ENCODE results near the gene RBBP6. TPM values are rescaled to one million over a fixed set of nuclear protein-coding genes. Genes with fewer than 3 reads are reported as not detected.

RBBP6 gene
- total and polyA plus RNA-seq, 2 experiments from 2014 or later, result 40.2 to 88.9 TPM

DNA sequence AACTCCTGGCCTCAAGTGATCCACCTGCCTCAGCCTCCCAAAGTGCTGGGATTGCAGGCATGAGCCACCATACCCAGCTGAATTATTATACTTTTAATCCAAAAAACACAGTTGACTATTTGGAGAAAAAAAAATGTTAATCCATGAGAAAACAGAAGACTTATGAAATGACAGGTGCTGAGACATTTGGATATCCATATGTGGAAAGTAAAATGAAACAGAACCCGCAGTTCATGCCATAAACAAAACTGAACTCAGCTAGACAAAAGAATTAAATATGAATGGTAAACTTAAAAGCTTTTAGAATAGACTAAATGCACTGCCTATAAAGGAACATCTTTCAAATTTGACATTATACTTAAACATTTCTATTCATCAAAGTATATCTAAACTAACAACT is 8.2 kb upstream of the RBBP6 start:
- ATAC-seq (no peak), DNase-seq (ENCODE audit: low spot score) (no peak)
- H3K27me3 ChIP-seq (ENCODE audit: insufficient read depth), result no peaks in the 10 kb centered on the region
- H4K20me1 ChIP-seq (replicated peaks; ENCODE audit: insufficient read depth), result no peaks in the 10 kb centered on the region
- no peaks in the 10 kb centered on the region for H3K9me3 Mint-ChIP-seq
- no peaks in the 10 kb centered on the region for H3F3A ChIP-seq (replicated peaks; ENCODE audit: low read depth)
- H3K27me3 Mint-ChIP-seq (ENCODE audit: insufficient read depth, low read depth, poor library complexity), result peaks cover 5% of the 10 kb centered on the region
- no peak overlapping the region for H3K27ac ChIP-seq (ENCODE audit: low read depth)
- H3K79me2 ChIP-seq (replicated peaks; ENCODE audit: insufficient read depth), result no peaks in the 10 kb centered on the region
- H3K36me3 Mint-ChIP-seq (ENCODE audit: low read depth), result no peaks in the 10 kb centered on the region
- no peaks in the 10 kb centered on the region for H3K9me2 ChIP-seq (ENCODE audit: insufficient read depth)
- no peak overlapping the region for H3K4me3 ChIP-seq
- no peak overlapping the region for H2AFZ ChIP-seq
- no peaks in the 10 kb centered on the region for H3K4me1 ChIP-seq (ENCODE audit: insufficient read depth)
- TF ChIP-seq EZH2phosphoT487 (IDR thresholded peaks at IDR 0.05; ENCODE audit: unreplicated experiment), result no peak
- TF ChIP-seq ZNF114 (CRISPR knock-in tag; IDR thresholded peaks at IDR 0.05), result no peak
- no peak for TF ChIP-seq CREB1 (CRISPR knock-in tag; IDR thresholded peaks at IDR 0.05; ENCODE audit: low read depth)
- TF ChIP-seq STAT1 (IDR thresholded peaks at IDR 0.05; ENCODE audit: unreplicated experiment), result no peak
- TF ChIP-seq, protein P1, sequence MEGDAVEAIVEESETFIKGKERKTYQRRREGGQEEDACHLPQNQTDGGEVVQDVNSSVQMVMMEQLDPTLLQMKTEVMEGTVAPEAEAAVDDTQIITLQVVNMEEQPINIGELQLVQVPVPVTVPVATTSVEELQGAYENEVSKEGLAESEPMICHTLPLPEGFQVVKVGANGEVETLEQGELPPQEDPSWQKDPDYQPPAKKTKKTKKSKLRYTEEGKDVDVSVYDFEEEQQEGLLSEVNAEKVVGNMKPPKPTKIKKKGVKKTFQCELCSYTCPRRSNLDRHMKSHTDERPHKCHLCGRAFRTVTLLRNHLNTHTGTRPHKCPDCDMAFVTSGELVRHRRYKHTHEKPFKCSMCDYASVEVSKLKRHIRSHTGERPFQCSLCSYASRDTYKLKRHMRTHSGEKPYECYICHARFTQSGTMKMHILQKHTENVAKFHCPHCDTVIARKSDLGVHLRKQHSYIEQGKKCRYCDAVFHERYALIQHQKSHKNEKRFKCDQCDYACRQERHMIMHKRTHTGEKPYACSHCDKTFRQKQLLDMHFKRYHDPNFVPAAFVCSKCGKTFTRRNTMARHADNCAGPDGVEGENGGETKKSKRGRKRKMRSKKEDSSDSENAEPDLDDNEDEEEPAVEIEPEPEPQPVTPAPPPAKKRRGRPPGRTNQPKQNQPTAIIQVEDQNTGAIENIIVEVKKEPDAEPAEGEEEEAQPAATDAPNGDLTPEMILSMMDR (conservative IDR thresholded peaks at IDR 0.05; ENCODE audit: low read depth in 2 of 2), result no peak
- TF ChIP-seq ZNF331 (CRISPR knock-in tag; IDR thresholded peaks at IDR 0.05; ENCODE audit: low read depth), result no peak
- no peak for TF ChIP-seq NANOG (IDR thresholded peaks at IDR 0.05; ENCODE audit: borderline replicate concordance)
- TF ChIP-seq, protein P2, sequence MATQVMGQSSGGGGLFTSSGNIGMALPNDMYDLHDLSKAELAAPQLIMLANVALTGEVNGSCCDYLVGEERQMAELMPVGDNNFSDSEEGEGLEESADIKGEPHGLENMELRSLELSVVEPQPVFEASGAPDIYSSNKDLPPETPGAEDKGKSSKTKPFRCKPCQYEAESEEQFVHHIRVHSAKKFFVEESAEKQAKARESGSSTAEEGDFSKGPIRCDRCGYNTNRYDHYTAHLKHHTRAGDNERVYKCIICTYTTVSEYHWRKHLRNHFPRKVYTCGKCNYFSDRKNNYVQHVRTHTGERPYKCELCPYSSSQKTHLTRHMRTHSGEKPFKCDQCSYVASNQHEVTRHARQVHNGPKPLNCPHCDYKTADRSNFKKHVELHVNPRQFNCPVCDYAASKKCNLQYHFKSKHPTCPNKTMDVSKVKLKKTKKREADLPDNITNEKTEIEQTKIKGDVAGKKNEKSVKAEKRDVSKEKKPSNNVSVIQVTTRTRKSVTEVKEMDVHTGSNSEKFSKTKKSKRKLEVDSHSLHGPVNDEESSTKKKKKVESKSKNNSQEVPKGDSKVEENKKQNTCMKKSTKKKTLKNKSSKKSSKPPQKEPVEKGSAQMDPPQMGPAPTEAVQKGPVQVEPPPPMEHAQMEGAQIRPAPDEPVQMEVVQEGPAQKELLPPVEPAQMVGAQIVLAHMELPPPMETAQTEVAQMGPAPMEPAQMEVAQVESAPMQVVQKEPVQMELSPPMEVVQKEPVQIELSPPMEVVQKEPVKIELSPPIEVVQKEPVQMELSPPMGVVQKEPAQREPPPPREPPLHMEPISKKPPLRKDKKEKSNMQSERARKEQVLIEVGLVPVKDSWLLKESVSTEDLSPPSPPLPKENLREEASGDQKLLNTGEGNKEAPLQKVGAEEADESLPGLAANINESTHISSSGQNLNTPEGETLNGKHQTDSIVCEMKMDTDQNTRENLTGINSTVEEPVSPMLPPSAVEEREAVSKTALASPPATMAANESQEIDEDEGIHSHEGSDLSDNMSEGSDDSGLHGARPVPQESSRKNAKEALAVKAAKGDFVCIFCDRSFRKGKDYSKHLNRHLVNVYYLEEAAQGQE (IDR thresholded peaks at IDR 0.05; ENCODE audit: unreplicated experiment), result no peak
- TF ChIP-seq JUNB (IDR thresholded peaks at IDR 0.05; ENCODE audit: unreplicated experiment), result no peak
- TF ChIP-seq, protein P3, sequence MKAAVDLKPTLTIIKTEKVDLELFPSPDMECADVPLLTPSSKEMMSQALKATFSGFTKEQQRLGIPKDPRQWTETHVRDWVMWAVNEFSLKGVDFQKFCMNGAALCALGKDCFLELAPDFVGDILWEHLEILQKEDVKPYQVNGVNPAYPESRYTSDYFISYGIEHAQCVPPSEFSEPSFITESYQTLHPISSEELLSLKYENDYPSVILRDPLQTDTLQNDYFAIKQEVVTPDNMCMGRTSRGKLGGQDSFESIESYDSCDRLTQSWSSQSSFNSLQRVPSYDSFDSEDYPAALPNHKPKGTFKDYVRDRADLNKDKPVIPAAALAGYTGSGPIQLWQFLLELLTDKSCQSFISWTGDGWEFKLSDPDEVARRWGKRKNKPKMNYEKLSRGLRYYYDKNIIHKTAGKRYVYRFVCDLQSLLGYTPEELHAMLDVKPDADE (IDR thresholded peaks at IDR 0.05), result no peak
- TF ChIP-seq, protein P4, sequence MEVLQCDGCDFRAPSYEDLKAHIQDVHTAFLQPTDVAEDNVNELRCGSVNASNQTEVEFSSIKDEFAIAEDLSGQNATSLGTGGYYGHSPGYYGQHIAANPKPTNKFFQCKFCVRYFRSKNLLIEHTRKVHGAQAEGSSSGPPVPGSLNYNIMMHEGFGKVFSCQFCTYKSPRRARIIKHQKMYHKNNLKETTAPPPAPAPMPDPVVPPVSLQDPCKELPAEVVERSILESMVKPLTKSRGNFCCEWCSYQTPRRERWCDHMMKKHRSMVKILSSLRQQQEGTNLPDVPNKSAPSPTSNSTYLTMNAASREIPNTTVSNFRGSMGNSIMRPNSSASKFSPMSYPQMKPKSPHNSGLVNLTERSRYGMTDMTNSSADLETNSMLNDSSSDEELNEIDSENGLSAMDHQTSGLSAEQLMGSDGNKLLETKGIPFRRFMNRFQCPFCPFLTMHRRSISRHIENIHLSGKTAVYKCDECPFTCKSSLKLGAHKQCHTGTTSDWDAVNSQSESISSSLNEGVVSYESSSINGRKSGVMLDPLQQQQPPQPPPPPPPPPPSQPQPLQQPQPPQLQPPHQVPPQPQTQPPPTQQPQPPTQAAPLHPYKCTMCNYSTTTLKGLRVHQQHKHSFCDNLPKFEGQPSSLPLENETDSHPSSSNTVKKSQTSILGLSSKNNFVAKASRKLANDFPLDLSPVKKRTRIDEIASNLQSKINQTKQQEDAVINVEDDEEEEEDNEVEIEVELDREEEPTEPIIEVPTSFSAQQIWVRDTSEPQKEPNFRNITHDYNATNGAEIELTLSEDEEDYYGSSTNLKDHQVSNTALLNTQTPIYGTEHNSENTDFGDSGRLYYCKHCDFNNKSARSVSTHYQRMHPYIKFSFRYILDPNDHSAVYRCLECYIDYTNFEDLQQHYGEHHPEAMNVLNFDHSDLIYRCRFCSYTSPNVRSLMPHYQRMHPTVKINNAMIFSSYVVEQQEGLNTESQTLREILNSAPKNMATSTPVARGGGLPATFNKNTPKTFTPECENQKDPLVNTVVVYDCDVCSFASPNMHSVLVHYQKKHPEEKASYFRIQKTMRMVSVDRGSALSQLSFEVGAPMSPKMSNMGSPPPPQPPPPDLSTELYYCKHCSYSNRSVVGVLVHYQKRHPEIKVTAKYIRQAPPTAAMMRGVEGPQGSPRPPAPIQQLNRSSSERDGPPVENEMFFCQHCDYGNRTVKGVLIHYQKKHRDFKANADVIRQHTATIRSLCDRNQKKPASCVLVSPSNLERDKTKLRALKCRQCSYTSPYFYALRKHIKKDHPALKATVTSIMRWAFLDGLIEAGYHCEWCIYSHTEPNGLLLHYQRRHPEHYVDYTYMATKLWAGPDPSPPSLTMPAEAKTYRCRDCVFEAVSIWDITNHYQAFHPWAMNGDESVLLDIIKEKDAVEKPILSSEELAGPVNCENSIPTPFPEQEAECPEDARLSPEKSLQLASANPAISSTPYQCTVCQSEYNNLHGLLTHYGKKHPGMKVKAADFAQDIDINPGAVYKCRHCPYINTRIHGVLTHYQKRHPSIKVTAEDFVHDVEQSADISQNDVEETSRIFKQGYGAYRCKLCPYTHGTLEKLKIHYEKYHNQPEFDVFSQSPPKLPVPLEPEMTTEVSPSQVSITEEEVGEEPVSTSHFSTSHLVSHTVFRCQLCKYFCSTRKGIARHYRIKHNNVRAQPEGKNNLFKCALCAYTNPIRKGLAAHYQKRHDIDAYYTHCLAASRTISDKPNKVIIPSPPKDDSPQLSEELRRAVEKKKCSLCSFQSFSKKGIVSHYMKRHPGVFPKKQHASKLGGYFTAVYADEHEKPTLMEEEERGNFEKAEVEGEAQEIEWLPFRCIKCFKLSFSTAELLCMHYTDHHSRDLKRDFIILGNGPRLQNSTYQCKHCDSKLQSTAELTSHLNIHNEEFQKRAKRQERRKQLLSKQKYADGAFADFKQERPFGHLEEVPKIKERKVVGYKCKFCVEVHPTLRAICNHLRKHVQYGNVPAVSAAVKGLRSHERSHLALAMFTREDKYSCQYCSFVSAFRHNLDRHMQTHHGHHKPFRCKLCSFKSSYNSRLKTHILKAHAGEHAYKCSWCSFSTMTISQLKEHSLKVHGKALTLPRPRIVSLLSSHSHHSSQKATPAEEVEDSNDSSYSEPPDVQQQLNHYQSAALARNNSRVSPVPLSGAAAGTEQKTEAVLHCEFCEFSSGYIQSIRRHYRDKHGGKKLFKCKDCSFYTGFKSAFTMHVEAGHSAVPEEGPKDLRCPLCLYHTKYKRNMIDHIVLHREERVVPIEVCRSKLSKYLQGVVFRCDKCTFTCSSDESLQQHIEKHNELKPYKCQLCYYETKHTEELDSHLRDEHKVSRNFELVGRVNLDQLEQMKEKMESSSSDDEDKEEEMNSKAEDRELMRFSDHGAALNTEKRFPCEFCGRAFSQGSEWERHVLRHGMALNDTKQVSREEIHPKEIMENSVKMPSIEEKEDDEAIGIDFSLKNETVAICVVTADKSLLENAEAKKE (CRISPR knock-in tag; IDR thresholded peaks at IDR 0.05), result no peak
- no peak for TF ChIP-seq EZH2 (IDR thresholded peaks at IDR 0.05; ENCODE audit: low read depth, unreplicated experiment)
- TF ChIP-seq POLR2AphosphoS5 (IDR thresholded peaks at IDR 0.05; ENCODE audit: low read depth), result no peak
- H3K36me3 ChIP-seq (ENCODE audit: insufficient read depth), result no peaks in the 10 kb centered on the region
- H3K4me2 ChIP-seq, result no peak overlapping the region
- no peak overlapping the region for H3K27ac Mint-ChIP-seq
- H3K4me1 Mint-ChIP-seq, result no peaks in the 10 kb centered on the region
- no peak overlapping the region for H3K4me3 Mint-ChIP-seq

All from GM23338 (cell line).